Osteoblast (primary cell): ENCODE data around the gene SPARC. TPM values are rescaled to one million over a fixed set of nuclear protein-coding genes. Genes with fewer than 3 reads are reported as not detected.

ENCODE experiments used
- DNase-seq: peaks from one replicate; pipeline ENCODE4 v3.0.0; 2011; ENCODE audit warnings: low spot score, mixed read lengths; ENCODE audit not compliant: insufficient read length; ENCODE audit errors: missing footprints
- H2AFZ ChIP-seq: 2 replicates; pipeline ENCODE4 v1.6.0; 2011; ENCODE audit warnings: mild to moderate bottlenecking, low read length
- H3K27ac ChIP-seq: 2 replicates; pipeline ENCODE4 v1.5.1; 2011; ENCODE audit warnings: mild to moderate bottlenecking, low read depth, low read length, moderate library complexity
- H3K27me3 ChIP-seq: 2 replicates; pipeline ENCODE4 v1.6.0; 2012; ENCODE audit warnings: mild to moderate bottlenecking, control low read depth, inconsistent platforms, low read length, moderate library complexity; ENCODE audit not compliant: insufficient read depth
- H3K36me3 ChIP-seq: 2 replicates; pipeline ENCODE4 v1.5.1; 2011; ENCODE audit warnings: mild to moderate bottlenecking, low read length, control low read depth, moderate library complexity; ENCODE audit not compliant: insufficient read depth
- H3K4me1 ChIP-seq: 2 replicates; pipeline ENCODE4 v1.5.1; 2011; ENCODE audit warnings: mild to moderate bottlenecking, low read length, control low read depth, moderate library complexity; ENCODE audit not compliant: insufficient read depth
- H3K4me2 ChIP-seq: 2 replicates; pipeline ENCODE4 v1.6.0; 2011; ENCODE audit warnings: mild to moderate bottlenecking, low read length; ENCODE audit not compliant: insufficient read depth
- H3K4me3 ChIP-seq: fragments of 200-600 bp; sonication (generic); 3 replicates; pipeline ENCODE4 v1.5.1; 2012; ENCODE audit warnings: mild to moderate bottlenecking, low read length, inconsistent platforms; ENCODE audit not compliant: insufficient read depth
- H3K79me2 ChIP-seq: 2 replicates; pipeline ENCODE4 v1.6.0; 2012; ENCODE audit warnings: mild to moderate bottlenecking, low read length, control low read depth, inconsistent platforms; ENCODE audit not compliant: insufficient read depth
- H3K9me3 ChIP-seq: 2 replicates; pipeline ENCODE4 v1.5.1; 2011; ENCODE audit warnings: low read depth, low read length, control low read depth
- H4K20me1 ChIP-seq: 2 replicates; pipeline ENCODE4 v1.6.0; 2012; ENCODE audit warnings: mild to moderate bottlenecking, low read length, control low read depth; ENCODE audit not compliant: insufficient read depth
- total RNA-seq: library from RNA; depleted of rRNA; stranded (reverse); fragments of >200 nt; gene quantifications from 2 replicates; pipeline ENCODE4 v1.2.3, GENCODE V29; 2012
- TF ChIP-seq, protein P1 (sequence below): IDR thresholded peaks from 2 replicates; pipeline ENCODE4 v1.5.1; 2011; ENCODE audit warnings: mild to moderate bottlenecking, low read depth, low read length, moderate library complexity; ENCODE audit errors: extremely low read depth

SPARC gene
- total RNA-seq, 1 donor, result 4,046 TPM

DNA sequence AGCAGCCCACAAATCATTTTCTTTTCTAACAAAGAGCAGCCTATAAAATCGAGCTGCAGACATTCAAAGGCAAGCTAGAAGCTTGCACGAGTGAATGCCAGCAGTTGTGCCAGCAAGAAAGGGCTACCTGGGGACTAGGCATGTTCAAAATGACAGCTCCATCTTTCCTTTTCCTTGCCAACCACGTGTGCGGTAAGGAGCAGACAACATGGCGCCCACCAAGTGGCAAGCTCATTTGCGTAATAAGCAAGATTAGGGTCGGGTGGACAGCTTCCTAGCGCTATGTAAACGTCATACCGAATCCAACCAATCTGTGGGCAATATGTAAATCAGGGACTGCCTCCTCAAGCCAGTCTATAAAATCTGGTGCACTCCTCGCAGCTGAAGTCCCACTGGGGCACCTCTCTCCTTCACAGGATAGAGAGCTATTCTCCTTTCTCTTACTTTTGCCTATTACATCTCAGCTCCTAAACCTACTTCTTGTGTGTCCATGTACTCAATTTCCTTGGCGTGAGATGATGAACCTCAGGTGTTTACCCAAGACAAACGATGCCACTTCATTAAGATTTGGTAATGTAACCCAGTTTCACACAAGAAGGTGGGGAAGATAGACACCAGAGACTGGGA lies 22.5 kb upstream of the SPARC start:
- no peak for DNase-seq
- Histone ChIP-seq H3K4me1 (no peaks in the 10 kb centered on the region), H3K79me2 (no peaks in the 10 kb centered on the region), H3K4me2 (no peak overlapping the region), H3K36me3 (no peaks in the 10 kb centered on the region), H3K9me3 (no peaks in the 10 kb centered on the region), H3K27me3 (no peaks in the 10 kb centered on the region), H2AFZ (no peak overlapping the region), H3K27ac (no peak overlapping the region), H3K4me3 (no peak overlapping the region), H4K20me1 (no peaks in the 10 kb centered on the region)
- TF ChIP-seq, protein P1, sequence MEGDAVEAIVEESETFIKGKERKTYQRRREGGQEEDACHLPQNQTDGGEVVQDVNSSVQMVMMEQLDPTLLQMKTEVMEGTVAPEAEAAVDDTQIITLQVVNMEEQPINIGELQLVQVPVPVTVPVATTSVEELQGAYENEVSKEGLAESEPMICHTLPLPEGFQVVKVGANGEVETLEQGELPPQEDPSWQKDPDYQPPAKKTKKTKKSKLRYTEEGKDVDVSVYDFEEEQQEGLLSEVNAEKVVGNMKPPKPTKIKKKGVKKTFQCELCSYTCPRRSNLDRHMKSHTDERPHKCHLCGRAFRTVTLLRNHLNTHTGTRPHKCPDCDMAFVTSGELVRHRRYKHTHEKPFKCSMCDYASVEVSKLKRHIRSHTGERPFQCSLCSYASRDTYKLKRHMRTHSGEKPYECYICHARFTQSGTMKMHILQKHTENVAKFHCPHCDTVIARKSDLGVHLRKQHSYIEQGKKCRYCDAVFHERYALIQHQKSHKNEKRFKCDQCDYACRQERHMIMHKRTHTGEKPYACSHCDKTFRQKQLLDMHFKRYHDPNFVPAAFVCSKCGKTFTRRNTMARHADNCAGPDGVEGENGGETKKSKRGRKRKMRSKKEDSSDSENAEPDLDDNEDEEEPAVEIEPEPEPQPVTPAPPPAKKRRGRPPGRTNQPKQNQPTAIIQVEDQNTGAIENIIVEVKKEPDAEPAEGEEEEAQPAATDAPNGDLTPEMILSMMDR, result no peak

DNA sequence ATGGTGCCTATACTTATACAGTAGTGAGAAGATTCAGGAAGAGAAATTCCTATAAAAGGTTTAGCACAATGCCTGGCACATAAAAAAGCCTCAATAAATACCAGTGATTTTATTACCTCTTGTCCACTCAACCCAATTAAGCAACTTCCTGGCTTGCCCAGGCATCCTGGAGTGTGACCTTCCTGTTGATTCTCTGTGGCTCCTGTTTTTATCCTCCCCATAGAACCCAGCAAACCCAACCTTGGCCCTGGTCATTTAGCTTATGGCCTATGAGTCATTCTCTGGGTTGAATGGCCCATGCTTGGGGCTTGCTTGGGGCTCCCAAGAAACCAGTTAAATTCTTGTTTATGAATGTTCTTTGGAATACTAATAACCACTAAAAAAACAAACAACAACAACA lies 21.4 kb upstream of the SPARC start:
- H3K27me3 ChIP-seq, result no peaks in the 10 kb centered on the region
- no peaks in the 10 kb centered on the region for H3K79me2 ChIP-seq
- no peak overlapping the region for H3K4me3 ChIP-seq
- H3K4me2 ChIP-seq, result no peak overlapping the region
- no peaks in the 10 kb centered on the region for H3K4me1 ChIP-seq
- H2AFZ ChIP-seq, result no peak overlapping the region
- H3K36me3 ChIP-seq, result no peaks in the 10 kb centered on the region
- H3K9me3 ChIP-seq, result no peaks in the 10 kb centered on the region
- DNase-seq, result no peak
- TF ChIP-seq, protein P1, result no peak
- H3K27ac ChIP-seq, result no peak overlapping the region
- H4K20me1 ChIP-seq, result no peaks in the 10 kb centered on the region

DNA sequence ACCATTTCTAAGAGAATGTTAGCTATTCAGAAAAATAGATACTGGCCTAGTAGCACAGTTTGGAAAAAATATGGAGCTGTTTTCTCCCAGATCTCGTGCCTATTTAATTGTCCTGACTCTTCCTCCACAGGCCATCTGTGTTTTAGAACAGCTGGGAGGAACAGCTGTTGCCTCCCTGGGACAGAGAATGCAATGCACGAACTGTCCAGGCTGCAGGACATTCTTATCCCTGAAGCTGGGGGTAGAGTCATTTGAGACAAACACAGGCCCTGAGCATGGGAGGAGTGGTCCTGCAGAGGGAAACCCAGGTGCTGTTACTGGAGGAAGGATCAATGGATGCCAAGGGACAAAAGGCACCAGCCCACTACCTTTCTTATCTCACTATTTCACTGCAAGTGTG lies 20.9 kb upstream of the SPARC start:
- TF ChIP-seq, protein P1, result no peak
- Histone ChIP-seq H3K36me3 (no peaks in the 10 kb centered on the region), H4K20me1 (no peaks in the 10 kb centered on the region), H3K27ac (no peak overlapping the region), H3K79me2 (no peaks in the 10 kb centered on the region), H2AFZ (no peak overlapping the region), H3K4me1 (no peaks in the 10 kb centered on the region), H3K4me3 (no peak overlapping the region), H3K9me3 (no peaks in the 10 kb centered on the region), H3K4me2 (no peak overlapping the region), H3K27me3 (no peaks in the 10 kb centered on the region)
- no peak for DNase-seq

DNA sequence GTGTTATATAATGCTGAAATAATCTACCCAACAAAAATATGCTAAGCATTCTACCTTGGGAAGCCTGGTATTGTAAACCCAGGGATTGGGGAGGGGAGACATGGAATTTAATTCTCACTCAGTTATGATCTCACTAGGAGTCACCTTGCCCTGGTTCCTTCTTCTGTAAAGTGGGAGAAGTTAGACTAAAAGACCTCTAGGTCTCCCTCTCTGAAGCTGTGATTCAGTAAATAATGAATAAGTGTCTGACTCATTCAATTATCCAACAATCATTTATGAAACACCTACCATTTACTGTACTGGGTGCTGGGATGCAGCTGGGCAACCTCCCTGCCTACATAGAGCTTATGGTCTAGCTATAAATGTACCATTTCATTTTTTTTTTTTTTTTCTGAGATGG lies 20.2 kb upstream of the SPARC start:
- H3K4me2 ChIP-seq, result no peak overlapping the region
- H3K4me1 ChIP-seq, result no peaks in the 10 kb centered on the region
- H3K36me3 ChIP-seq, result no peaks in the 10 kb centered on the region
- H4K20me1 ChIP-seq, result no peaks in the 10 kb centered on the region
- TF ChIP-seq, protein P1, result no peak
- H3K27me3 ChIP-seq, result no peaks in the 10 kb centered on the region
- no peak overlapping the region for H3K27ac ChIP-seq
- H2AFZ ChIP-seq, result no peak overlapping the region
- no peaks in the 10 kb centered on the region for H3K79me2 ChIP-seq
- no peak overlapping the region for H3K4me3 ChIP-seq
- H3K9me3 ChIP-seq, result no peaks in the 10 kb centered on the region
- peak; percentile 75 for DNase-seq
